Hematopoietic multipotent progenitor cell treated with erythropoietin and hydrocortisone succinate and interleukin-3 and kit ligand, for 6 days (in vitro differentiated cells): ENCODE data around the gene ZCCHC2.

ENCODE experiments used
- DNase-seq: peaks from one replicate; pipeline ENCODE4 v3.0.0-alpha.2; 2015

Gene ZCCHC2

GRCh38 chr18:62611453-62612288 lies 88.8 kb downstream of the ZCCHC2 start:
- no peak for DNase-seq

DNA sequence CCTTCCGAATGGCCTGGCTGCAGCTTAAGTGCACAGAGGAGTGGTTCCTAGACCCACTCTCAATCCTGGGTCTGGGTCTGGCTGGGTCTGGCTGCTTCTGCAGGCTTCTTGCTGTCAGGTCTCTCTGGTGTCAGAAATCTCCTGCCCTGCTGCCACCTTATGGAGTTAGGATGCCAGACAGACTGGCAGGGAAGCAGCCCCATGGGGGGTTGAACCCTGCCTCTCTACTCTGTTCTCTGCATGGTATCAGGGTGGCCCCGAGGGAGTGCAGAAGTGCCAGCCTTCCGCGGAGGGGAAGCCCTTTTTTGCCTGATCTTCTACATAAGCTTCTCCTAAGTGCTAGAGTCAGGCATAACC lies 89.4 kb downstream of the ZCCHC2 start:
- DNase-seq, result no peak

DNA sequence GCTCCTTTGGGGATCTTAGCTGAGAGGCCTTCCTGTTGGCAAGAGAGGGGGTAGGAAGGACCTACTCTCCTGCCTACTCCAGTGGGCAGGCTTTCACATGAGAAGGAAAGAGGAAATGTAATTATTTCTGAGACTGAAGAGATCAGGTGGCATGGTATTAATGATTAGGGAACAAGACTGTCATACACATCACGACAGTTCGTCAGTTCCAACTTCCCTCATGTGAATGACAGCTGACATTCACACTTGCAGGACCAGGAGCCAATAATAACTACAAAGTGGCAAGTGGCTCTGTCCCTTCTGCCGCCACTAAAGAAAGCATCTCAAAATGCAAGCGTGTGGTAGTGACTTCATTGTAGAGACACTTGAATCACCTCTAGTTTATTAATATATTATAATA lies 90.0 kb downstream of the ZCCHC2 start:
- DNase-seq, result no peak

- DNase-seq, result no peak
Observed at GRCh38 chr18:62614494-62614893, 91.7 kb downstream of the ZCCHC2 start.

- DNase-seq, result no peak
Observed at GRCh38 chr18:62616331-62616805, 93.5 kb downstream of the ZCCHC2 start.

GRCh38 chr18:62617793-62618591 lies 95.2 kb downstream of the ZCCHC2 start:
- no peak for DNase-seq

DNA sequence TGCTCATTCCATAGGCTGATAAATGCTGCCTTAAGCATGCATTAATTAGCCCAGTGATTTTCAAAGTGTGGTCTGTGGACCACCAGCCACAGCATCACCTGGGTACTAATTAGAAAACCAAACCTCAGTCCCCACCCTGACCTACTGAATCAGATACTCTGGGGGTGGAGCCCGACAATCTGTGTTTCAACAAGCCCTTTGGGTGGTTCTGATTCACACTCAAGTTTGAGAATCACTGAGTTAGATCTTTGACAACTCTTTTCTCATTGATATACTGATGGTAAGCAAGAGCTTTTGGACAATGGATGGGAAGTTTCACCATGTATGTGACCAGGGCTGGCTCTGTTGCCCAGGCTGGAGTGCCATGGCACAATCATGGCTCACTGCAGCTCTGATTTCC lies 95.9 kb downstream of the ZCCHC2 start:
- DNase-seq, result no peak

- no peak for DNase-seq
Observed at GRCh38 chr18:62621546-62621945, 98.7 kb downstream of the ZCCHC2 start.

DNA sequence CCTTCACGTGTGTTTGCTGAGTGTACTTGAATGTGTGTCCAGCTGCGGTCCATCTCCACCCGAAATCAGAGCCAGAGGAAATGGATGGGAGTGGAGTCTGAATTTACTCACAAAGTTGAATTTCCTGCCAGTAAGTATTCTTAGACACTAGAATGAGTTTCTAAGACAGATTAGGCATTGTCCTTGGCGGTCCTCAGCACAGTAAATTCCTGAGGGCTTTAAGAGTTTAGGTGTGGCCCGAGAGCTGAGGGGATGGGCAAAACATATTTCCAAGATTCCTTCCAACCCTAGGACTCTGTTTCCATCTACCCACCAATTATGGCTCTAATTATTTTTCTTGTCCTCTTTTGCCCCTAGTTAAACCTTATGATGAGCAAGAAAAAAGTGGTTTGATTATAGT lies 102.2 kb downstream of the ZCCHC2 start:
- DNase-seq, result no peak
